HepG2 (cell line): ENCODE results near the gene THBS4. TPM values are rescaled to one million over a fixed set of nuclear protein-coding genes. Genes with fewer than 3 reads are reported as not detected.
A peak's percentile ranks its signal among the peaks of the same experiment; 100 is the strongest.

Experiments
- ATAC-seq: fragments of 200-7000 bp; cut with Tn5 transposase; 3 replicates; pipeline ENCODE4 v1.9.1; 2020; ENCODE audit warnings: mild to moderate bottlenecking, moderate library complexity
- BruUV-seq: library from RNA; stranded (reverse); fragments of 400-500 nt; replicated peaks from 2 replicates; lab custom pipeline; 2021; lab: Mats Ljungman, UMichigan
- CTCF ChIA-PET: fragments of 300-600 bp; formaldehyde crosslinking; extraction: SDS; loops from one replicate; lab custom pipeline; 2021; ENCODE audit warnings: low total read pairs, inconsistent platforms, low intra/inter-chr PET ratio; lab: Yijun Ruan, JAX
- POLR2A ChIA-PET: fragments of 350-600 bp; sonication (Branson Sonifier 250); formaldehyde crosslinking; loops from one replicate; lab custom pipeline; 2020; ENCODE audit warnings: antibody characterized with exemption, inconsistent platforms; lab: Yijun Ruan, JAX
- DNase-seq: peaks from one replicate; pipeline ENCODE4 v3.0.0-alpha.2; 2015; ENCODE audit warnings: low spot score
- FAIRE-seq: peaks from 3 replicates; lab custom pipeline; 2011; peaks lifted over from hg19 to GRCh38; lab: Jason Lieb, UNC
- H2AFZ ChIP-seq: one replicate; pipeline ENCODE4 v1.6.1; 2011; ENCODE audit warnings: low read length, inconsistent platforms
- H3K27ac ChIP-seq: fragments of 300-600 bp; 3 replicates; pipeline ENCODE4 v1.8.0; 2011; ENCODE audit warnings: mixed run types, mild to moderate bottlenecking, mixed read lengths, low read length, inconsistent platforms; ENCODE audit not compliant: insufficient read depth; ENCODE audit errors: extremely low read length
- H3K27me3 ChIP-seq, 2 experiments: fragments of 200-600 bp in 1 of 2; 2 replicates in 1 of 2; 3 replicates in 1 of 2; pipeline versions ENCODE4 v1.6.0 to v1.8.0; 2011; ENCODE audit warnings: low read length in 2 of 2, mild to moderate bottlenecking in 2 of 2, moderate library complexity in 2 of 2, inconsistent platforms in 1 of 2; ENCODE audit not compliant: insufficient read depth in 2 of 2, control insufficient read depth in 1 of 2
- H3K36me3 ChIP-seq, 2 experiments: fragments of 200-600 bp in 1 of 2; replicated peaks in 1 of 2; 2 replicates in 1 of 2; 3 replicates in 1 of 2; pipeline versions ENCODE4 v1.5.1 to v1.8.0; 2011; ENCODE audit warnings: low read length in 2 of 2, inconsistent platforms in 1 of 2; ENCODE audit not compliant: insufficient read depth in 2 of 2, control insufficient read depth in 1 of 2
- H3K4me1 ChIP-seq: 2 replicates; pipeline ENCODE4 v1.5.1; 2012; ENCODE audit warnings: low read length, inconsistent platforms; ENCODE audit not compliant: insufficient read depth
- H3K4me2 ChIP-seq: 2 replicates; pipeline ENCODE4 v1.6.0; 2011; ENCODE audit warnings: low read depth, low read length, inconsistent platforms
- H3K4me3 ChIP-seq, 3 experiments: fragments of 200-600 bp in 1 of 3; sonication (generic), shearing (Covaris generic) in 1 of 3; replicated peaks in 1 of 3; 2 replicates each; pipeline ENCODE4 v1.5.1; 2011 to 2016; ENCODE audit warnings: low read length in 3 of 3, inconsistent platforms in 2 of 3, low read depth in 2 of 3, mild to moderate bottlenecking in 2 of 3, control low read depth in 1 of 3, mixed read lengths in 1 of 3; ENCODE audit not compliant: insufficient read depth in 1 of 3
- H3K79me2 ChIP-seq: one replicate; pipeline ENCODE4 v1.6.1; 2011; ENCODE audit warnings: low read length, inconsistent platforms; ENCODE audit not compliant: insufficient read depth
- H3K9ac ChIP-seq: 2 replicates; pipeline ENCODE4 v1.6.0; 2011; ENCODE audit warnings: mild to moderate bottlenecking, low read depth, low read length, inconsistent platforms; ENCODE audit not compliant: insufficient read depth
- H3K9me3 ChIP-seq: 2 replicates; pipeline ENCODE4 v1.5.1; 2012; ENCODE audit warnings: mild to moderate bottlenecking, low read length
- H4K20me1 ChIP-seq: 2 replicates; pipeline ENCODE4 v1.6.0; 2011; ENCODE audit warnings: inconsistent platforms, mild to moderate bottlenecking, low read length, moderate library complexity; ENCODE audit not compliant: insufficient read depth
- HNF4G ChIP-seq, 2 experiments: sonication (generic) in 1 of 2; formaldehyde crosslinking in 1 of 2; IDR thresholded peaks; 2 replicates each; pipeline versions ENCODE4 v1.4.0 to v1.6.1; 2011 to 2020; ENCODE audit warnings: borderline replicate concordance in 2 of 2, low read depth in 2 of 2, mild to moderate bottlenecking in 2 of 2, low read length in 1 of 2, missing genetic modification reagents in 1 of 2, moderate library complexity in 1 of 2
- HNRNPLL ChIP-seq: fragments of 200-400 bp; formaldehyde crosslinking; IDR thresholded peaks from 2 replicates; pipeline ENCODE4 v1.6.1; 2017; ENCODE audit warnings: mild to moderate bottlenecking, low read depth, low read length; ENCODE audit not compliant: poor library complexity, severe bottlenecking
- REPIN1 ChIP-seq: sonication (generic); formaldehyde crosslinking; IDR thresholded peaks from 2 replicates; pipeline ENCODE4 v1.8.0; 2022; ENCODE audit warnings: missing genetic modification reagents, low read depth, mild to moderate bottlenecking, borderline replicate concordance
- ZNF644 ChIP-seq: IDR thresholded peaks from 2 replicates; pipeline ENCODE4 v1.6.1; 2016; ENCODE audit warnings: low read depth
- WGBS: methylation state at CpG from one replicate; pipeline ENCODE4 v1.1.6; 2017; ENCODE audit warnings: low lambda C conversion rate; 5-methylcytosine and 5-hydroxymethylcytosine counted together
- in situ Hi-C: cut with HindIII; loops from 2 replicates; pipeline ENCODE4 v1.10.0; 2017; ENCODE audit warnings: low pct_unique_long_range_greater_than_20kb; ENCODE audit not compliant: extremely low pct_ligation_motif_present
- intact Hi-C: fragments of 100-400 bp; cut with micrococcal nuclease; formaldehyde crosslinking; loops from one replicate; pipeline ENCODE4 v1.10.0; 2022; ENCODE audit not compliant: unreplicated experiment
- polyA plus RNA-seq, 8 experiments: library from polyadenylated mRNA; depleted of rRNA in 3 of 8; stranded (reverse) in 7 of 8; unstranded in 1 of 8; fragments of >200 nt; fragmentation: Illumina TruSeq in 4 of 8; extraction: Trizol in 4 of 8; gene quantifications; 2 replicates each; pipeline versions ENCODE4 v1.2.1 to v1.2.3, GENCODE V29; 2011 to 2016; ENCODE audit warnings: low read depth in 4 of 8, missing spikeins in 1 of 8, mixed read lengths in 1 of 8; ENCODE audit not compliant: insufficient read depth in 1 of 8
- total RNA-seq, 5 experiments: library from RNA; depleted of rRNA; stranded (reverse); fragments of >200 nt; fragmentation: Illumina TruSeq; extraction: Trizol; gene quantifications; 2 replicates each; pipeline ENCODE4 v1.2.3, GENCODE V29; 2016; ENCODE audit warnings: low read depth in 1 of 5
- TF ChIP-seq, protein P1 (sequence below), 2 experiments: sonication (generic) in 1 of 2; formaldehyde crosslinking in 1 of 2; IDR thresholded peaks; 2 replicates each; pipeline versions ENCODE4 v1.5.1 to v1.6.1; 2011 to 2020; ENCODE audit warnings: borderline replicate concordance in 1 of 2, low read depth in 1 of 2, low read length in 1 of 2, mild to moderate bottlenecking in 1 of 2, missing genetic modification reagents in 1 of 2, moderate library complexity in 1 of 2
- TF ChIP-seq, protein P2 (sequence below): IDR thresholded peaks from 2 replicates; pipeline ENCODE4 v1.4.0; 2020; ENCODE audit warnings: mild to moderate bottlenecking, missing genetic modification reagents
- TF ChIP-seq, protein P3 (sequence below): sonication (generic); formaldehyde crosslinking; IDR thresholded peaks from 2 replicates; pipeline ENCODE4 v1.5.0; 2020; ENCODE audit warnings: mild to moderate bottlenecking, missing genetic modification reagents, borderline replicate concordance
- TF ChIP-seq, protein P4 (sequence below): sonication (generic); formaldehyde crosslinking; IDR thresholded peaks from 2 replicates; pipeline ENCODE4 v1.4.0; 2020; ENCODE audit warnings: mild to moderate bottlenecking, missing genetic modification reagents

The THBS4 gene
- total and polyA plus RNA-seq, 2 of the 13 experiments (the other 11 are each of a cell fraction or from before 2014, with no cell fraction given), result 0.60 to 1.2 TPM

DNA sequence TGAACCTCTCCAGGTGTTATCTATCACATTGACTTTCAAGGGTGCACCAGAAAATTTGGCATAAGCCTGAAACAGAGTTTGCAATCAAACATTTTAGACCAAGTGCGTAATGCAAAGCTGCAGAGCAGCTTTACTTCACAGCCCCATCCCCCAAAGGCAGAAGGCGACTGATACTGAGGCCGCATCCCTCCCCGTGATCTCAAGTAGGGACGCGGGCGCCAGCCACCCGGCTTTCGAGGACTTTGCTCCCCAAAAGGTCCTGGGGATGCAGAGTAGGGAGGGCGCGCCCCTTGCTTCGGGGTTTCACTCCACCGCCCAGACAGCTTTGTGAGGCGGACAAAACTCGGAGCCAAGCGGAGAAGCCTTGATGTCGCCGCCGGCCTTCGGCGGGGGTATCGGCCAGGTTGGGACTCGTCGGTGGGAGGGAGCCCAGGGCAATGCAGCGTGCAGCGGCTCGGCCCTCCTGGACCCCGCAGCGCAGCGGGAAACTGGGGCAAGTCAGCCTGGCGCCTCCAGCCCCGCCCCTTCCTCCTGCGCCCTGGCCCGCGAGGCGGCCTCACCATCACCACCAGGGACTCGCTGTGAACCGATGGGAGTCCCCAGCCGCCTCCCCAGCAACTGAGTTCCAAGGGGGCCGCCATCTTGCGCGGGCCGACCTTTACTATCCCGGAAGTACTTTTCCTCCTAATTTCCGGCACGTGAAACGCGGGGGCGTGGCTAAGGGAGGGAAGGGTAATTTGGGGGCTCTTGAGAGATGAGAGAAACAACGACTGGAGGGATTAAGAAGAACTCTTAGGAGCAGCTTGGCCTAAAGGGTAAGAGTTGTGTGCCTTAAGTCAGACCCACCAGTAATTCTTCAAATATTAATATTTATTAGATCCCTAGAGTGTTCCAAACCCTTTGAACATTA lies 44.3 kb upstream of the THBS4 start, which contains the start of gene MTX3:
MTX3 (minus strand) TSS at position 665 of the 910 bp plus-strand sequence; CDS start at position 641, 24 bp downstream.
- Histone ChIP-seq H3K9me3 (no peaks in the 10 kb centered on the region), H3K9ac (peak within 1 kb of the TSS; percentile 77), H3K27ac (peak within 1 kb of the TSS; percentile 86), H3K4me2 (peak within 1 kb of the TSS; percentile 84), H3K4me3 (peak within 1 kb of the TSS; percentile 86 to 95 (median 94)), H4K20me1 (no peaks in the 10 kb centered on the region), H3K27me3 (no peaks in the 10 kb centered on the region; a peak in 1 of 5 replicates), H2AFZ (peak within 1 kb of the TSS; percentile 98), H3K36me3 (peaks cover 1 to 22% of the 10 kb centered on the region in 2 experiments; a peak in 2 of 5 replicates), H3K79me2 (peaks cover 7% of the 10 kb centered on the region), H3K4me1 (peaks cover 30% of the 10 kb centered on the region)
- peak; percentile 84 for DNase-seq
- BruUV-seq, result no TSS peak
- in situ Hi-C loops, result no loop called here
- peak; percentile 23 for FAIRE-seq
- under 1% methylated on average over 16 of the region's 50 CpGs for WGBS
- ChIA-PET POLR2A (interaction anchor here (0.6 kb wide), 1 partner anchor 19 kb away, joined by 4 read pairs; no protein-coding TSS in a partner anchor), CTCF (no interaction called here)
- intact Hi-C loops, result no loop called here
- peak; percentile 99 for ATAC-seq
- TF ChIP-seq, protein P1, sequence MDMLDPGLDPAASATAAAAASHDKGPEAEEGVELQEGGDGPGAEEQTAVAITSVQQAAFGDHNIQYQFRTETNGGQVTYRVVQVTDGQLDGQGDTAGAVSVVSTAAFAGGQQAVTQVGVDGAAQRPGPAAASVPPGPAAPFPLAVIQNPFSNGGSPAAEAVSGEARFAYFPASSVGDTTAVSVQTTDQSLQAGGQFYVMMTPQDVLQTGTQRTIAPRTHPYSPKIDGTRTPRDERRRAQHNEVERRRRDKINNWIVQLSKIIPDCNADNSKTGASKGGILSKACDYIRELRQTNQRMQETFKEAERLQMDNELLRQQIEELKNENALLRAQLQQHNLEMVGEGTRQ (IDR thresholded peaks at IDR 0.05; ENCODE audit: low read depth, low read length), result no peak
- TF ChIP-seq, protein P1 (CRISPR knock-in tag; IDR thresholded peaks at IDR 0.05; ENCODE audit: borderline replicate concordance), result peak; percentile 73; the same call in 1 of the 2 replicates
- peak; percentile 46 for TF ChIP-seq HNRNPLL
- peak; percentile 75; the same call in 1 of the 2 replicates for TF ChIP-seq ZNF644
- TF ChIP-seq, protein P2, sequence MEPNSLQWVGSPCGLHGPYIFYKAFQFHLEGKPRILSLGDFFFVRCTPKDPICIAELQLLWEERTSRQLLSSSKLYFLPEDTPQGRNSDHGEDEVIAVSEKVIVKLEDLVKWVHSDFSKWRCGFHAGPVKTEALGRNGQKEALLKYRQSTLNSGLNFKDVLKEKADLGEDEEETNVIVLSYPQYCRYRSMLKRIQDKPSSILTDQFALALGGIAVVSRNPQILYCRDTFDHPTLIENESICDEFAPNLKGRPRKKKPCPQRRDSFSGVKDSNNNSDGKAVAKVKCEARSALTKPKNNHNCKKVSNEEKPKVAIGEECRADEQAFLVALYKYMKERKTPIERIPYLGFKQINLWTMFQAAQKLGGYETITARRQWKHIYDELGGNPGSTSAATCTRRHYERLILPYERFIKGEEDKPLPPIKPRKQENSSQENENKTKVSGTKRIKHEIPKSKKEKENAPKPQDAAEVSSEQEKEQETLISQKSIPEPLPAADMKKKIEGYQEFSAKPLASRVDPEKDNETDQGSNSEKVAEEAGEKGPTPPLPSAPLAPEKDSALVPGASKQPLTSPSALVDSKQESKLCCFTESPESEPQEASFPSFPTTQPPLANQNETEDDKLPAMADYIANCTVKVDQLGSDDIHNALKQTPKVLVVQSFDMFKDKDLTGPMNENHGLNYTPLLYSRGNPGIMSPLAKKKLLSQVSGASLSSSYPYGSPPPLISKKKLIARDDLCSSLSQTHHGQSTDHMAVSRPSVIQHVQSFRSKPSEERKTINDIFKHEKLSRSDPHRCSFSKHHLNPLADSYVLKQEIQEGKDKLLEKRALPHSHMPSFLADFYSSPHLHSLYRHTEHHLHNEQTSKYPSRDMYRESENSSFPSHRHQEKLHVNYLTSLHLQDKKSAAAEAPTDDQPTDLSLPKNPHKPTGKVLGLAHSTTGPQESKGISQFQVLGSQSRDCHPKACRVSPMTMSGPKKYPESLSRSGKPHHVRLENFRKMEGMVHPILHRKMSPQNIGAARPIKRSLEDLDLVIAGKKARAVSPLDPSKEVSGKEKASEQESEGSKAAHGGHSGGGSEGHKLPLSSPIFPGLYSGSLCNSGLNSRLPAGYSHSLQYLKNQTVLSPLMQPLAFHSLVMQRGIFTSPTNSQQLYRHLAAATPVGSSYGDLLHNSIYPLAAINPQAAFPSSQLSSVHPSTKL (CRISPR knock-in tag), result peak; percentile 68; the same call in 1 of the 2 replicates
- TF ChIP-seq, protein P3, sequence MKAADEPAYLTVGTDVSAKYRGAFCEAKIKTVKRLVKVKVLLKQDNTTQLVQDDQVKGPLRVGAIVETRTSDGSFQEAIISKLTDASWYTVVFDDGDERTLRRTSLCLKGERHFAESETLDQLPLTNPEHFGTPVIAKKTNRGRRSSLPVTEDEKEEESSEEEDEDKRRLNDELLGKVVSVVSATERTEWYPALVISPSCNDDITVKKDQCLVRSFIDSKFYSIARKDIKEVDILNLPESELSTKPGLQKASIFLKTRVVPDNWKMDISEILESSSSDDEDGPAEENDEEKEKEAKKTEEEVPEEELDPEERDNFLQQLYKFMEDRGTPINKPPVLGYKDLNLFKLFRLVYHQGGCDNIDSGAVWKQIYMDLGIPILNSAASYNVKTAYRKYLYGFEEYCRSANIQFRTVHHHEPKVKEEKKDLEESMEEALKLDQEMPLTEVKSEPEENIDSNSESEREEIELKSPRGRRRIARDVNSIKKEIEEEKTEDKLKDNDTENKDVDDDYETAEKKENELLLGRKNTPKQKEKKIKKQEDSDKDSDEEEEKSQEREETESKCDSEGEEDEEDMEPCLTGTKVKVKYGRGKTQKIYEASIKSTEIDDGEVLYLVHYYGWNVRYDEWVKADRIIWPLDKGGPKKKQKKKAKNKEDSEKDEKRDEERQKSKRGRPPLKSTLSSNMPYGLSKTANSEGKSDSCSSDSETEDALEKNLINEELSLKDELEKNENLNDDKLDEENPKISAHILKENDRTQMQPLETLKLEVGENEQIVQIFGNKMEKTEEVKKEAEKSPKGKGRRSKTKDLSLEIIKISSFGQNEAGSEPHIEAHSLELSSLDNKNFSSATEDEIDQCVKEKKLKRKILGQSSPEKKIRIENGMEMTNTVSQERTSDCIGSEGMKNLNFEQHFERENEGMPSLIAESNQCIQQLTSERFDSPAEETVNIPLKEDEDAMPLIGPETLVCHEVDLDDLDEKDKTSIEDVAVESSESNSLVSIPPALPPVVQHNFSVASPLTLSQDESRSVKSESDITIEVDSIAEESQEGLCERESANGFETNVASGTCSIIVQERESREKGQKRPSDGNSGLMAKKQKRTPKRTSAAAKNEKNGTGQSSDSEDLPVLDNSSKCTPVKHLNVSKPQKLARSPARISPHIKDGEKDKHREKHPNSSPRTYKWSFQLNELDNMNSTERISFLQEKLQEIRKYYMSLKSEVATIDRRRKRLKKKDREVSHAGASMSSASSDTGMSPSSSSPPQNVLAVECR (CRISPR knock-in tag), result peak; percentile 90
- 0 out of 2 replicates have a peak, but pooled peaks have one; percentile 33 for TF ChIP-seq REPIN1
- TF ChIP-seq HNF4G (IDR thresholded peaks at IDR 0.05; ENCODE audit: borderline replicate concordance, low read depth, low read length), result peak; percentile 60
- TF ChIP-seq HNF4G (CRISPR knock-in tag; IDR thresholded peaks at IDR 0.05; ENCODE audit: borderline replicate concordance, low read depth), result peak; percentile 46
- TF ChIP-seq, protein P4, sequence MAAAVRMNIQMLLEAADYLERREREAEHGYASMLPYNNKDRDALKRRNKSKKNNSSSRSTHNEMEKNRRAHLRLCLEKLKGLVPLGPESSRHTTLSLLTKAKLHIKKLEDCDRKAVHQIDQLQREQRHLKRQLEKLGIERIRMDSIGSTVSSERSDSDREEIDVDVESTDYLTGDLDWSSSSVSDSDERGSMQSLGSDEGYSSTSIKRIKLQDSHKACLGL, result peak; percentile 90
